ENCODE data around the gene PRKG2.

Gene PRKG2

DNA sequence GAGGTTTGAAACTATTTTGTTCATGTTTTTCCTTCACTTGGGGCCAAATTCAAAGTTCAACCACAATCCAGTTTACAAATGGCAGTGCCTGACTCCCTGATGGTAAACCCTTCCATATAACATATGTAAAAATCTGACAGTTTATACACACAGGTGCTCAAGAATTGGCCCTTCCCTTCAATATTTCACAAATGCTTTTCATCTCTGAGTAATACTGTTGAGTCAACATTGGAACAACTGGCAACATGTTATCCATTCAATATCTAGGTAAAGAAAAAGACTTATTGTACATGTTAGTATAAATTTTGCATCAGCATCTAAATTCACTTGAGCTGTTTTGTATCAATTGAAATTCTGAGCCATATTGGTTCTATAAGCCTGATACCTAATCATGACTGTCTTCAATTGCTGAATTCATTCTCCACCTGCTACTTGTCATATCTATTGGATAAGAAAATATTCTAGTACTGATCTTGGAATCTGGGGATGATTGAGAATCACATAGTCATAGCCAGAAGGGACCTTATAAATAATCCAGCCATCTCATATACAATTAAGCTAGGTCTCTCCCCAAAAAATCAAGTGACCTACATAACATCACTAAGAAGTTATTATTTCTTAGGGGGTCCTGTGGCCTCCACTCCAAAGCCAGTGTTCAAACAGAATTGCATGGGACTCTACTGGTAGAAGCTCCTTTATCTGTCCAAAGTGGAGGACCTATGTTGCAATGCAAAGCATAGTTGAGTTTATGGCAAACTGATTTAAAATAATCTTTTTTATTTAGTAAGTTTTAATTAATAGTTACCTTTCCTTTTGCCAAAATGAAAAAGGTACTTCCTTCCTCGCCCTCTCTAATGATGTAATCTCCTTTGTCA, 61.9 kb downstream of the PRKG2 start:
- DNase-seq: no peak

DNA sequence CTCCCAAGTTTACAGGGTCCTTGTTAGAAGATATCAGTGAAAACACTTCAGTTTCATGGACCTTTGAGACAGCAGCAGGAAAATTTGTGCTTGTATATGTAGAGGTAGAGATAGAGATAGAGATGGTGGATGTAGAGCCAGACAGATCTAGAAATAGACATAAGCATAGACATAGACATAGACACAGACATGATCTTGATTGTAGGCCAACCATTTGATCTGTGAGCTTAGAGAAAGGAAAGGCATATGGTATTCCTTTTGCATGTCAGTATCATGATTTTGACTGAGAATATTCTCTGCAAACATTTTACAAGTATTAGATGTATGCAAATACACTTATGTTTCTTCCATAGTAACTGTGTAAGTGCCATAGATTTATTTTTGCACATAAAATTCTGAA, 65.0 kb downstream of the PRKG2 start:
- no peak for DNase-seq

DNA sequence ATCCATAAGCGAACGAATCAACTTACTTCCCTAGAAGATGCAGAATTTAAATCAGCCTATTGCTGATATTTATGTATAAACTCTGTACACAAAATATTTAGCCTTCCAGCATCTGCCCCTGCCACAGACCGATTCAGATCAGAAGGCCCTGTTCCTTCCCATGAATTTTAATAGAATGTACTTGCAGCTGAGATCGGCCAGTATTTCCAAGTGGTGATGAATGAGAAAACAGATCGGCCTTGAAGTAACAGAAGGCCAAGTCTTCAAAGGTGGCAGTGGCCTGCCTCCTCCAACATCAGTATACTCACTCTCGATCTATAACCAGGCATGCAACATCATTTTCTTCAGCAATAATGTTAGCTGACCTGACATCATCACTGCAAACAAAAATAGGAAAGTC, 66.4 kb downstream of the PRKG2 start:
- no peak for DNase-seq

DNA sequence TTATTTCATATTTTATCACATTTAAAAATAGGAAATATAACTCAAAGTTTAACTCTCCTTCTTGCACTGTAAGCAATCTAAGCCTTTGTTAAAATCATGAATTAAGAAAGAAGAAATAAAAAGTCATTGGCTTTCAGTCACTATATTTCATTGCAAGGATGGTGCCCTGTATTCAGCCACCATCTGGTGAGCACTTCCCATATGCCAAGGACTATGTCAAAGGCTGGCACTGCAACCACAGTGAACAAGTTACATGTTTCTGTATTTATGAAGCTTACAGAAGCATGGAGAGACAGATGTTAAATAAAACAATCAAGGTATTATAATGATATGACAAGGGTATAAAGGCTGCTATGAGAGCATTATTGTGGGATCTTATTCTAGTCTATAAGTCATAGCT, 68.6 kb downstream of the PRKG2 start:
- no peak for DNase-seq

DNA sequence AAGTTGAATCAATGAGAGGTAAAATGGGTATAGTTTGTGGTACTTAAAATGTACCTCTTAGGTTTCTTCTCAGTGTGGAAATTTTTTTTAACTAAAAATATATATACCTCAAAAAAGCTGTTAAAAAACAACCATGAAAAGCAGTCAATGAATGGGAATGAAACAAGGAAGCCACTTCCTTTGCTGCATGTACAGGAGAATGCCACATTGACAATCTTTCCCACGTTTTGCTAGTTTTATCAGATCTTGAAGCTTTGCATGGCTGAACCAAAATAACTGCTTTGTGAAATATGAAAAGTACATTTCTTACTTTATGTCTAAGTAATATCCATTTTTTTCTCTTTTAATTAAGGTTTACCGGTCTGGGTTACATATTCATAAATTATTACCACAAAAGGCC, 71.8 kb downstream of the PRKG2 start:
- DNase-seq: no peak

DNA sequence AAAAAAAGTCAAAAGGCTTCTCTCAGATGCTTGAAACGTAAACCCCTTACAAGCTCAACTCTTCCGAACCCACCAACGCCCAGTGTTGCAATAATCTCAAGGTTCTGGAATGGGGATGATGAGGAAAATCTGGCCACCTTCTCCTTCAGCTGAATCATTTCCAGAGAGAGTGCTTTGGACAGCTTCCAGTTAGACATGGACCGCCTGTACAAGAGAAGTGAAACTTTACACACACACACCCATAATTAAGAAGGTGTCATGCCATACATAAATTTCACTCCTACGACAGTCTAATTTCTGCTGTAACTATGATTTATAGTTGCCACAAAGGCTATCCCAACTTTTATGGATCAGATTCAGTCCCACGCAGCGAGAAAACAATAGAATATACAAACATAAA, 72.3 kb downstream of the PRKG2 start:
- no peak for DNase-seq

DNA sequence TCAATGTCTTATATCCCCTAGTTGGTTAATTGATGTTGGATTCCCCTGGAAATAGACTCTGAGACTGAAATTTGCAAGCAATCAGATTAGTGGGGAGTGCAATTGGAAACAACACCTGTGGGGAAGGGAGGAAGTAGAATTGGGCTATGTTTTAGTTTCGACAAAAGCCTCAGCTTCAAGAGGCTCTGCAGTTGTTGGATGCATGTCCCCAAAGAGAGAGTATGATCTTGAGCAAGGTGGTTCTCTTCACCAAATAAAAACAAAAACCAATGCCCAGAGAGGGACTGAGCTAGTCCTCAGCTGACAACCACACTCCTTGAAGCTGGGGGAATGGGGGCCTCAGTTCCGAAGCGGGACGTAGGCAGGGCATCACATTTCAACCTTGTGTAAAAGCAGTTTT, 77.1 kb downstream of the PRKG2 start:
- DNase-seq: no peak

DNA sequence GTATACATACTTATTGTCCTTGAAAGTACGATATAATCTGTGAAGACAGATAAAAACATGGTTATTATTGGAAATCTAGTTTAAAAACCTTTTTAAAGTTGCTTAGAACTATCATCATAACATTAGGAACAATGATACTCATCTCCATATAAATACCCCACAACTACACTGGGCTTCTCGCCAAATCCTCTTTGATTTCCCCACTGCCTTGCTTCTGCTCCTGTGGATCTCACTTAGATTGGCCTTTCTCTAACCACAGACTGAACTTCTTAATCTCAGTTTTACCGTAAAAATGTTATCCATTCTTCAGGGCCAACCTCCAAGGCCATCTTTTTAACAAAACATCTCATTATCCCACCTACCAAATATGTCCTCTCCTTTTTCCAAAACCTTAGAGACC, 77.6 kb downstream of the PRKG2 start:
- DNase-seq: no peak

DNA sequence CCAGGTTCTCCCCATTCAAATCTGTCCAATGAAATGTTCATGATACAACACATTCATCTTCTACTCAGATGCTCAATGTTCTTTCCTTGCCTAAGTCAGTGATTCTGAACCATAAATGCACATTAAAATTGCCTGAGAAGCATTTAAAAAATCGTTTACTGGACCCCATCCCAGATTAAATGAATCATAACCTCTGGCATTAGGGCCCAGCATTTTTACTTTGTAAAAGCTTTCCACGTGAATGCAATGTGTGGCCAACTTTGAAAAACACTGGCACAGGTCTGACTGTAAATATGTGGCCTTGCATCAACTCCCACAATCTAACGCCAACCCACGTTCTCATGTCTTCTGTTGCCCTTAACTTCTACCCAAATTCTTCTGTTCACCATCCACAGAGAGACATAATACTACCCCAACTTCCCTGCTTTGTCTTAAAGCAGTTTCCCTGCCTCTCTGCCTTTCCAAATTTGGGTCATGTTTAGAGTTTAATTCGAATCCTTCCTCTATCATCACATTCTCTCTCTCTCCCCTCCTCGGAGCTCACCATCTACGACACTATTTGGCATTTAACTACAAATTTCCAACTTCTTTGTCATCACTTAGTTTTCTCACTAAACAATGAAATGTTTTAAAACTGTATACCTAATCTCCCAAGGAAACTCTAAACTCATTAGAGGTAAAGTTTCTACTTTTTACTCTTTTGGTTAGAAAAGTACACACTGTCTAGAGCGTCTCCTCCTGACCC, 78.7 kb downstream of the PRKG2 start:
- no peak for DNase-seq

DNA sequence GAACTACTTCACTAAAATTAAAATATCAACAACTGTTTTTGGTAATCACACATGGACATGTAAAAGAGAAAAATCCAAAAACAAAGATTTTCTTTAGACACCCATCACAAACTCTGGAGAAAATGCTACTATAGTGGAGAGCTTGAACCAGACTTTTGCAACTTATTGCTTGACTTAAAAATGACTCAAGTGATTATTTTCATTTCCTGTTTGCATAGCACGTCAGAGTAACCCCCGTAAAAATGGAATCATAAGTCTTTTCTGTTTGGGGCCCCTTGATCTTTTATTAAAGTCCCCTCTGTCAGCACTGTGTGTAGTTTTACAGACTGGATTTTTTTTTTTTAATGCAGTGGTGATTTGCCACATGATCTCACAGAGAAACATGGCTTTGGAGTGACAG, 79.5 kb downstream of the PRKG2 start:
- no peak for DNase-seq

DNA sequence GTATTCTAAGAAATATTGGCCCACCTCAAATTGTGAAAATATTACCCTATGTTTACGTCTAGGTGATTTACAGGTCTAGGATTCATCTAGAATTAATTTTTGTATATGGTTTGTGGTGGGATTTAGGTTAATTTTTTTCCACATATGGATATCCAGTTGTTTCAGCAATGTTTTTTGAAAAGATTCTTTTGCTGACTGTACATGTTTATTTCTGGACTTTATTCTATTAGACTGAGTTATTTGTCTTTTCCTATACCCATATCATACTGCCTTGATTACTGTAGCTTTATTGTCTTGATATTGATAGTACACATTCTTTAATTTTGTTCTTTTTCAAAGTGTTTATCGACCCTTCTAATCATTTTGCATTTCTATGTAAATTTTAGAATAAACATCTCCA, 83.5 kb downstream of the PRKG2 start:
- no peak for DNase-seq

DNA sequence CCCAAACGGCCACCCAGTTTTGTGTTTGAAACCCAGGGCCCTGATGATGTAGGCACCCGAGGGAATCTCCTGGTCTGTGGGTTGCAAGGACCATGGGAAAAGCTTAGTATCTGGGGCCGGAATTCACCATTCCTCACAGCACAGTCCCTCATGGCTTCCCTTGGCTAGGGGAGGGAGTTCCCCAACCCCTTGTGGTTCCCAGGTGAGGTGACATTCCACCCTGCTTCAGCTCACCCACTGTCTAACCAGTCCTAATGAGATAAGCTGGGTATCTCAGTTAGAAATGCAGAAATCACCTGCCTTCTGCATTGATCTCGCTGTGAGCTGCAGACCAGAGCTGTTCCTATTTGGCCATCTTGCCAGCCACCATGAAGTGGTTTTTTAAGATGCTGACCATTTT, 84.0 kb downstream of the PRKG2 start:
- no peak for DNase-seq

DNA sequence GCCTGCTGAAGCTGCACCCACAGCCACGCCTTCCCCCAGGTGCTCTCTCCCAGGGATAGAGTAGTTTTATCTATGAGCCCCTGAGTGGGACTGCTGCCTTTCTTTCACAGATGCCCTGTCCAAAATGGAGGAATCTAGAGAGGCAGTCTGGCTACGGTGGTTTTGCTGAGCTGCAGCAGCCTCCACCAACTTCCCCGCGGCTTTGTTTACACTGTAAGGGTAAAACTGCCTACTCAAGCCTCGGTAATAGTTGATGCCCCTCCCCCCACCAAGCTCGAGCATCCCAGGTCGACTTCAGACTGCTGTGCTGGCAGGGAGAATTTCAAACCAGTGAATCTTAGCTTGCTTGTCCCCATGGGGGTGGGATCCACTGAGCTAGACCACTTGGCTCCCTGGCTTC, 84.5 kb downstream of the PRKG2 start:
- no peak for DNase-seq

DNA sequence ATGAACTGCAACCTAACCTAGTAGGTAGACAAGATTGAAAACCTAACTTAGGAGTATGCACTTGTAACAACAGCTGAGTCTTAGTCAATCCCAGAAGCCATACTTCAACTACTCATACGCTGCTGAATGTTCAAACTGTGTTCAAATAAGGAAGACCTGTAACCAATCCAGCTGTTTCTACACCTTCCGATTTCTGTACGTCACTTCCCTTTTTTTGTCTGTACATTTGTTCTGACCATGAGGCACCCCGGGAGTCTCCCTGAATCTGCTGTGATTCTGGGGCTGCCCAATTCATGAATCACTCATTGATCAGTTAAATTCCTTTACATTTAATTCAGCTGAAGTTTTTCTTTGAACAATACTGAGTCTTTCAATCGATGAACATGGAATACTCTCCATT, 95.0 kb downstream of the PRKG2 start:
- no peak for DNase-seq

DNA sequence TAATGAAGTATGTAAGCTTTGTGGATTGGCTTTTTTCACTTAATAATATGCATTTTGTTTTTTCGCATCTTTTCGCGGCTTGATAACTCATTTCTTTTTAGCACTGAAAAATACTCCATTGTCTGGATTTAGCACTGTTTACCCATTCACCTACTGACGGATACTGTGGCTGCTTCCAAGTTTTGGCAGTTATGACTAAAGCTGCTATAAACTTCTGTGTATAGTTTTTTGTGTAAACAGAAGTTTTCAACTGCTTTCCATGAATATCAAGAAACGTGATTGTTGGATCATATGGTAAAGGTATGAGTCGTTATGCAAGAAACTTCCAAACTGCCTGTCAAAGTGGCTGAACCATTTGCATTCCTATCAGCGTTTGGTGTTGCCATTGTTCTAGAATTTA, 96.9 kb downstream of the PRKG2 start:
- DNase-seq: no peak

DNA sequence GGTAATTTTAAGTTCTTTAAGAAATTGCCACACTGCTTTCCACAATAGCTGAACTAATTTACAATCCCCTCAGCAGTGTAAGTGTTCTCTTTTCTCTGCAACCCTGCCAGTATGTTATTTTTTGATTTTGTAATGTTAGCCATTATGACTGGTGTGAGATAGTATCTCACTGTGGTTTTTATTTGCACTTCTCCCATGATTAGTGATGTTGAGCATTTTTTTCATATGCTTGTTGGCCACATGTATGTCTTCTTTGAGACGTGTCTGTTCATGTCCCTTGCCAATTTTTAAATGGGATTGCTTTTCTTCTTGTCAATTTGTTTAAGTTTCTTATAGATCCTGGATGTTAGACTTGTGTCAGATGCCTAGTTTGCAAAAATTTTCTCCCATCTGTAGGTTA, 98.5 kb downstream of the PRKG2 start:
- no peak for DNase-seq

DNA sequence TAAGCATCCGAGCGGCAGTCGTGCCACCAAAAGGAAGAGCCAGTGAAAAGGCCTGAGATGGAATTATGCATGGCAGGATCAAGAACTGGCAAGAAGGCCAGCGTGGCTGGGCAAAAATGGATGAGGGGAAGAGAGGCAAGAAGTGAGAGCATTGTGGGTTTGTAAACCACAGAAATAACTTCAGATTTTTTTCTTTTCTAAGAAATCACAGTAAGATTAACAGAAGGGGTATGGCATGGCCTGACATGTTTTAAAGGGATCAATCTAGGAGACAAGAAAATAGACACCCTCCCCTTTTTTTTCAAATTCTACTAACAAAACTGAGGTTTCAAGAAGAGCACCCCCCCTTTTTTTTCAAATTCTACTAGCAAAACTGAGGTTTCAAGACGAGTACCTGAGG, 102.0 kb downstream of the PRKG2 start:
- no peak for DNase-seq

DNA sequence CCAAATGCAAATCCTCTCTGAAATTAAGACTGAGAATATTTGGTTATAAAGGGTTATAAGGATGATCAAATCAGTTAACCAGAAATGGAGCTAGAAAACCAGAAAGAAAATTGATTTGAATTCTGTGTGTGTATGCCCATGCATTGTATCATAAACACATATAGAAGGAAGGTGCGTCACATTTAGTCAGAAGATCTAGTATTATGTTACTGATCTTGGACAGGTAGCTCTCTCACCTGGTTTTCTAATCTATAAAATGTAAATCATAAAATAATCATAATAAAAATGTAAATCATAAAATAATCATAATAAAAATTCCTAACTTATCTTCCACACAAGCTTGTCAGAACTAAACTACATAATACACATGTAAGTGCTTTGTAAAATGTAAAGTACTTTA, 105.7 kb downstream of the PRKG2 start:
- no peak for DNase-seq

DNA sequence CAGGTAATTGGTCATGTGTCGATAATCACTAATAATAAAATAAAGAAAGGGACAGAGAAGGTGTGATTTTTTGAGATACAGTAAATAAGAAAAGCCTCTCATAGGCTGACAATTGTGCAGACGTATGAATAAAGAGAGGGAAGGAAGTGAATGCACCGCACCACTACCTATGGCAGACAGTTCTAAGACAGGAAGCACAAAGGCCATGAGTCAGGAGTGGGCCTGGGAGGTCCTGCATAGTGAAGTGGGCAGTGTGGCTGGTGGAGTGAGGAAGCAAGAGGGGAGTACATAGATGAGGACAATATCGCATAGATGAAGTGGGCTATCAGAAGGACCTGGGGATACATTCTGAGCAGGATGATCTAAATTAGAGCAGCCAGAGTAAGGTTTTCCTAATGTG, 108.9 kb downstream of the PRKG2 start:
- DNase-seq: no peak

DNA sequence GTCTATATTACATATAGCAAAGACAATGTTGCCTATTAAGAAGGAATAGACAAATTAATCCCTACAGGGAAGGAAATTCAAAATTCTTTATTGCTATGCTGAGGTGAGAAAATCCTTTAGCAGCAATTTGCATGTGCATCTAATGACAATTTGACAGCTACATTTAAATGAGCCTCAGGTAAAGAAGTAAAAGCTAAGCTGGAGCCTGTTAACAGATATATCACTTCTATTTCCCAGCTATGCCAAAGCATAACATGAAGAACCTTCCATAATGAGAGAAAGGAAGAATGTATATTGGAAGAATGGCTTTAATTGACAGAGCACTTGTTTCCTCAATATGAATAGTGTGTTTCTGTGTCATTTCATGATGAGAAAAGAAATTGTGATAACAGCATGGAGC, 112.9 kb downstream of the PRKG2 start:
- no peak for DNase-seq

DNA sequence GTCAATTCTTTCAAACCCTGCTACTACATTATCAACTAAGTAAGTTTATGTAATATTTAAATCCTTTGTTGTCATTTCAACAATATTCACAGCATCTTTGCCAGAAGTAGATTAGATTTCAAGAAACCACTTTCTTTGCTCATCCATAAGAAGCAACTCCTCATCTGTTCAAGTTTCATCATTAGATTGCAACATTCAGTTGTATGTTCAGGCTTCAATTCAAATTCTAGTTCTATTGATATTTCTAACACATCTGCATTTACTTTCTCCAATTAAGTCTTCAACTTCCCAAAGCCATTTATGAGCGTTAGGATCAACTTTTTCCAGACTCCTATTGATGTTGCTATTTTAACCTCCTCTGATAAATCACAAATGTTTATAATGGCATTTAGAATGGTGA, 118.5 kb downstream of the PRKG2 start:
- no peak for DNase-seq

DNA sequence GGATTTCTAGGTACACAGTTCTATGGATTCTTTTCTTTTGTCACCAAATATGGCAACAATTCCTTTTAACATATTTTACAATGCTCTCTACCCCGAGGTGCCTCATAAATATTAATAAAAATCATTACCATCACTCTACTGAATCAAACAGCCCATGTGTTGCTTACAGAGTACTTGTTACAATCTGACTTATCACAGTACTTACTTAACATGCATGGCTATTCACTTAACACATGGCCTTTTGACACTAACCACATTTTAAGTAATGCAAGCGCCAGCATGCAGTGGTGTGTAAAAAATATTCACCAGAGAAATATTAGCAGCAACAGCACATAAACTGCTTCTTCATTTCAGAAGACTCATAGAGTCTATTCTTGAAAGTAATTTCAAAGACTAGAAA, 119.6 kb downstream of the PRKG2 start:
- no peak for DNase-seq

DNA sequence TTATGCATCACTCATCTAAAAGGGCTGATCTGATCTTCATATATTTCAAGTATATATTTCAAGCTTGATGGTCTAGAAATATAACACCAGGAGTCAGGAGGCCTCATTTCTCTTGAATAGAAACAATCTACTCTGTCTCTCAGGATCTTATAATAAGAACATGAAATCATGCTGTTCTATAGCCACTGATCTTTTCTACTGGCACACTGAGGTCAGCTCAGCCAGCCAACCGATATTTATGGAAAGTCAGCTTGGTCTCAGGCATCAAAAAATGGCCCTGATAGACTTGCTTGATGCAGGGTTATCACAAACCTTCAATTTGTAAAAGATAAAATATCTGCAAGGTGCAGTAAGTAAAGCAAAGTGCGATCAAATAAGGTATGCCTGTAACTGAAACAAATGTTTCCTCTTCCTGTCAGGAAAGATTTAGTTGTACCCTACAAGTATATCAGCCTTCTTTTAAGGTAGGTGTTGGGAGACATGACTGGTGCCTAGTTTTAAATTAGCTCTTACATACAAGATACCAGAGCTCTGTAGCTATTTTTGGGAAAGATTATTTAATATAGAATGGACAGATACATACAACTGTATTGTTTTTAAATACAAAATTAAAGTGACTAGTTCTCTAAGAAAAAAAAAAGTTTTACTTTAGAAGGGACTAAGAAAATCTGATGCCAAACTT, 121.2 kb downstream of the PRKG2 start:
- no peak for DNase-seq

DNA sequence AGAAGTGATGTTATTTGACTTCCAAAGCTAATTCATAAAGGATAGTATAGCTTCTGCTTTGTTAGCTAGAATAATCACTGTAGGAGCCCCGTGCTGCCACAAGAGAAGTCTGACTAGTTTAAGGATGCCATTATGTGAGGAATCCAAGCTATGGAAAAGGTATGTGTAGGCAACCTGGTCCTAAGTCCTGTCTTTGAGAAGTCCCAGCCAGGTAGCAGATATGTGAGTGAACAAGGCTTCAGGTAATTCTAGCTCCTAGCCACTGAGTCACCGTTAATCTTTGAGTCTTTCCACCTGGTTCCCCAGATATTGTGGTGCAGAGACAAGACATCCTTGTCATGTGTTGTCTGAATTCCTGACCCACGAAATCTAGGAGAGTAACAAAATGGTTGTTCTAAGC, 129.0 kb downstream of the PRKG2 start:
- DNase-seq: no peak

All from eye (tissue), 1 donor.